Brain microvascular endothelial cell (primary cell): Measurements from ENCODE around the gene PDE4A.

ENCODE experiments used
- DNase-seq: peaks from one replicate; pipeline ENCODE4 v3.0.0-alpha.2; 2020
- H3K27ac ChIP-seq: fragments of 250-450 bp; sonication (Bioruptor Pico); 2 replicates; pipeline ENCODE4 v1.5.1; 2020; ENCODE audit warnings: mild to moderate bottlenecking, moderate library complexity
- H3K27me3 ChIP-seq: fragments of 250-450 bp; sonication (Bioruptor Pico); replicated peaks from 2 replicates; pipeline ENCODE4 v1.5.1; 2020; ENCODE audit warnings: mild to moderate bottlenecking
- H3K36me3 ChIP-seq: fragments of 250-450 bp; sonication (Bioruptor Pico); replicated peaks from 2 replicates; pipeline ENCODE4 v1.5.1; 2020; ENCODE audit warnings: mild to moderate bottlenecking
- H3K4me3 ChIP-seq: 2 replicates; pipeline ENCODE4 v1.5.1; 2011; ENCODE audit warnings: low read depth, mild to moderate bottlenecking, control low read depth, low read length, moderate library complexity
- CTCF ChIP-seq: IDR thresholded peaks from 2 replicates; pipeline ENCODE4 v1.5.1; 2011; ENCODE audit warnings: low read depth, mild to moderate bottlenecking, moderate library complexity, low read length, control low read depth, inconsistent platforms; ENCODE audit errors: missing control alignments
- in situ Hi-C: cut with HindIII; loops from 2 replicates; pipeline ENCODE4 v1.10.0; 2017; ENCODE audit warnings: low sequenced_read_pairs, low pct_ligation_motif_present

Gene PDE4A

DNA sequence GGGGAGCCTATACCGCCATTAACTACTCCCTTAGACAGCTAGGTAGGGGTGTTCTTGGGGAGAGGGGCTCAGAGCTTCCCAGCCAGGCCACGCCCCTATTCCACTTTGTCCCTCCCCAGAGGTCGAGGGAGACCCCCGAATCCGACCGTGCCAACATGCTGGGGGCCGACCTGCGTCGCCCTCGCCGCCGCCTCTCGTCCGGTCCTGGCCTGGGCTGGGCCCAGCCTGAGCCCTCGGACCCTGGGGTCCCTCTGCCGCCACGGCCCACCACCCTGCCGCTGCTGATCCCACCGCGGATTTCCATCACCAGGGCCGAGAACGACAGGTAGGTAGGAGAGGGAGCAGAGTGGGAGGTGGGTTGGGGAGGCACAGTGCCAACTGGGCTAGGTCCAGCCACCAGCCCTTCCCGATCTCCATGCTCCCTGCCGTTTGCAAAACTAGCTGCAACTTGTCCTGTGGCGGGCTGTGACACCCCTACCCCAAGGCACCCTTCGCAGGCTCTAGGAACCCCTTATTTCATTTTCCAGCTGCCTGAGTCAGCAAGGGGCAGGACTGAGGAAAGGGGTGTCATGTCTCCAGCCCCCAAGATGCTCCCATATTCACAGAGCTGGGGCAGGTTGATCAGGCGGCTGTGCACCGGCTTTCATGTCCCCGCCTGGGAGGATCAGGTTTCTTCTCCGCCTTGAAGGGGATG, 2.6 kb upstream of the PDE4A start:
- Histone ChIP-seq H3K36me3 (no peaks in the 10 kb centered on the region), H3K27ac (no peak overlapping the region), H3K4me3 (no peak overlapping the region), H3K27me3 (no peaks in the 10 kb centered on the region)
- in situ Hi-C loops: no loop called here
- TF ChIP-seq CTCF: no peak
- no peak for DNase-seq

GRCh38 chr19:10418235-10418484, 2.2 kb upstream of the PDE4A start:
- in situ Hi-C loops: no loop called here
- H3K27me3 ChIP-seq: no peaks in the 10 kb centered on the region
- H3K36me3 ChIP-seq: no peaks in the 10 kb centered on the region
- DNase-seq: no peak
- no peak overlapping the region for H3K4me3 ChIP-seq
- TF ChIP-seq CTCF: no peak
- no peak overlapping the region for H3K27ac ChIP-seq

DNA sequence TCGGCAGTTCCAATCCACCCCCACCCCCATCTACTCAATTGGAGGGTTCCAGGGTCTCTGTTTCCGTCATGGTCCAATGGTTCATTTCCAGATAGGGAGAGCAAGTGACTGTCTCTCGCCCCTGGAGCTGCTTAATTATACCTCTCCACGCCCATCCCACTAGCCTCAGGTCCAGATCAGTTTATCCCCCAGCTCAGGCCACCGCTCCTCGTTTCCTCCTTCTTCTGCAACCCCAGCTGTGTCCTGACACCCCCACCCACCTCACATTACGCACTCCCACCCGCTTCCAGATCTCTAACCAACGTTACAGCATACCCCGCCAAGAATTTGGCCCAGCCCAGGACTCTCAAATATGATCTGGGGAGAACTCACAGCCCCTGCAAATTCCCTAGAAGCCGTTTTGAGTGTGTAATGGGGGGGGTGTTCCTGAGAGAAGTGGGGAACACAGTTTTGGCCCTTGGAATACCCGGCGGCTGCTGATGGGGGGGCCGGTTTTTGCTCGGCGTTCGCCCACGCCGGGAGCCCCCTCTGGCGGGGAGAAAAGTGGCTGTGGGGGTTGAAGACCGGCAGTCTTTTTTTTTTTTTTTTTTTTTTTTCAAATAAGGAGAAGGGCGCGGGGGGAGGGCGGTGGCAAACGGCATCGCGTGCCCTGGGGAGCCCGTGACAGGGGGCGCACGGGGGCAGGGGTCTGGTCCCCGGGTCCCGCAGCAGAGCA, 1.7 kb upstream of the PDE4A start:
- TF ChIP-seq CTCF: peak; percentile 35
- DNase-seq: no peak
- H3K27ac ChIP-seq: no peak overlapping the region
- no peaks in the 10 kb centered on the region for H3K27me3 ChIP-seq
- H3K4me3 ChIP-seq: peak overlapping the region; percentile 57
- H3K36me3 ChIP-seq: no peaks in the 10 kb centered on the region
- in situ Hi-C loops: no loop called here

- no peak for TF ChIP-seq CTCF
- H3K36me3 ChIP-seq: no peaks in the 10 kb centered on the region
- H3K27me3 ChIP-seq: no peaks in the 10 kb centered on the region
- in situ Hi-C loops: no loop called here
- H3K27ac ChIP-seq: no peak overlapping the region
- H3K4me3 ChIP-seq: peak overlapping the region; percentile 57
- no peak for DNase-seq
Measured at GRCh38 chr19:10419200-10419645, 1.1 kb upstream of the PDE4A start.

- Histone ChIP-seq H3K4me3 (peak overlapping the region; percentile 57), H3K27me3 (no peaks in the 10 kb centered on the region), H3K27ac (no peak overlapping the region), H3K36me3 (no peaks in the 10 kb centered on the region)
- in situ Hi-C loops: no loop called here
- no peak for TF ChIP-seq CTCF
- DNase-seq: peak; percentile 91
Measured at GRCh38 chr19:10419646-10420443, 493 bp upstream of the PDE4A start.
